Testis (tissue), 2 donors: ENCODE measurements around the gene TMEM51.

Experiments used
- POLR2A ChIP-seq: fragments of 450-650 bp; IDR thresholded peaks from one replicate; pipeline ENCODE4 v1.6.1; 2017; ENCODE audit warnings: antibody characterized with exemption, mild to moderate bottlenecking, moderate library complexity
- TF ChIP-seq, protein P1 (sequence below), 3 experiments: fragments of 450-650 bp in 2 of 3; fragments of 200-600 bp in 1 of 3; sonication (generic) in 1 of 3; IDR thresholded peaks; one replicate each; pipeline ENCODE4 v1.5.1; 2016 to 2019; ENCODE audit warnings: antibody characterized with exemption in 3 of 3, mild to moderate bottlenecking in 2 of 3, moderate library complexity in 1 of 3

DNA sequence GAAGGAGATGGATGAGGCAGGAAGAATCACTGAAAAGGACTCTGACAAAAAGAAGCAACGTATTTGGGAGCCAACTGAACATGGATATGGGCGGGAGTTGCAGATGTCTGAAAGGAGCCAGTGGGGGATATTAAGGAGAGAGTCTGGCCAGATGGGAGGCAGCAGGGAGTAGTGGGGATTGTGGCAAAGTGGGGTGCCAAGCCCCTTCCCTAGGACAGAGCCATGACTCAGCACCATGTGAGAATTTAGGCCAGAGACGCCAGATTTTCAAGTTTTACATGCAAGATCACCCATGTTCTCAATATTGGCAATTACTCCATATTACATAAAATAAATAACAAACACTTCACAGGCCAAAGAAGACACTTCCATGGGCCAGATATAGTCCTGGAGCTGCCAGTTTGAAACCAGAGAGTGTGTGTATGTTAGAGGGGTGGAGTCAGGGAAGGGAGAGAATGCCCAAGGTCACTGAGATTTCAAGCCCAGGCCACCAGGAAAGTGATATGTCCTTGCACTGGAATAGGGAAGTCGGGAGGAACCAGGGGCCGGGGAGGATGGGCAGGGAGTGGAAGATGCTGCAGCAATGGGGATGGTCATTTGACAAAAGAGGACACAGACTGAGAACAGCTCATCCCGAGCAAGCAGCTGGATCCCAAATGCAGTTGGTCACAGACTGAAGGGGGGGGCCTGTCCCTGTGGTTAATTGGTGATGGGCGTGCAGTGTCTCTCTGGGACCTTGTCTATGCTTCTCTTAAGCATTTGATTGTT, 23.5 kb downstream of the TMEM51 start:
- no peak for TF ChIP-seq POLR2A
- TF ChIP-seq, protein P1, sequence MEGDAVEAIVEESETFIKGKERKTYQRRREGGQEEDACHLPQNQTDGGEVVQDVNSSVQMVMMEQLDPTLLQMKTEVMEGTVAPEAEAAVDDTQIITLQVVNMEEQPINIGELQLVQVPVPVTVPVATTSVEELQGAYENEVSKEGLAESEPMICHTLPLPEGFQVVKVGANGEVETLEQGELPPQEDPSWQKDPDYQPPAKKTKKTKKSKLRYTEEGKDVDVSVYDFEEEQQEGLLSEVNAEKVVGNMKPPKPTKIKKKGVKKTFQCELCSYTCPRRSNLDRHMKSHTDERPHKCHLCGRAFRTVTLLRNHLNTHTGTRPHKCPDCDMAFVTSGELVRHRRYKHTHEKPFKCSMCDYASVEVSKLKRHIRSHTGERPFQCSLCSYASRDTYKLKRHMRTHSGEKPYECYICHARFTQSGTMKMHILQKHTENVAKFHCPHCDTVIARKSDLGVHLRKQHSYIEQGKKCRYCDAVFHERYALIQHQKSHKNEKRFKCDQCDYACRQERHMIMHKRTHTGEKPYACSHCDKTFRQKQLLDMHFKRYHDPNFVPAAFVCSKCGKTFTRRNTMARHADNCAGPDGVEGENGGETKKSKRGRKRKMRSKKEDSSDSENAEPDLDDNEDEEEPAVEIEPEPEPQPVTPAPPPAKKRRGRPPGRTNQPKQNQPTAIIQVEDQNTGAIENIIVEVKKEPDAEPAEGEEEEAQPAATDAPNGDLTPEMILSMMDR (IDR thresholded peaks at IDR 0.05) = no peak
